Esophagus muscularis mucosa (tissue), 4 donors: ENCODE results near the gene ATAD1.

ENCODE experiments used
- EP300 ChIP-seq: sonication (generic); formaldehyde crosslinking; IDR thresholded peaks from one replicate; pipeline ENCODE4 v1.6.1; 2017; ENCODE audit warnings: antibody characterized with exemption
- POLR2A ChIP-seq: fragments of 450-650 bp; IDR thresholded peaks from one replicate; pipeline ENCODE4 v1.6.1; 2017; ENCODE audit warnings: antibody characterized with exemption, moderate library complexity, mild to moderate bottlenecking, low read depth
- POLR2AphosphoS5 ChIP-seq, 2 donors: sonication (generic); formaldehyde crosslinking; IDR thresholded peaks; one replicate each; pipeline ENCODE4 v1.6.1; 2017; ENCODE audit warnings: antibody characterized with exemption in 2 of 2
- TF ChIP-seq, protein P1 (sequence below), 3 experiments: fragments of 200-600 bp in 2 of 3; fragments of 450-650 bp in 1 of 3; sonication (generic) in 2 of 3; IDR thresholded peaks; one replicate each; pipeline ENCODE4 v1.5.1; 2017 to 2019; ENCODE audit warnings: antibody characterized with exemption in 3 of 3, mild to moderate bottlenecking in 2 of 3, moderate library complexity in 1 of 3

DNA sequence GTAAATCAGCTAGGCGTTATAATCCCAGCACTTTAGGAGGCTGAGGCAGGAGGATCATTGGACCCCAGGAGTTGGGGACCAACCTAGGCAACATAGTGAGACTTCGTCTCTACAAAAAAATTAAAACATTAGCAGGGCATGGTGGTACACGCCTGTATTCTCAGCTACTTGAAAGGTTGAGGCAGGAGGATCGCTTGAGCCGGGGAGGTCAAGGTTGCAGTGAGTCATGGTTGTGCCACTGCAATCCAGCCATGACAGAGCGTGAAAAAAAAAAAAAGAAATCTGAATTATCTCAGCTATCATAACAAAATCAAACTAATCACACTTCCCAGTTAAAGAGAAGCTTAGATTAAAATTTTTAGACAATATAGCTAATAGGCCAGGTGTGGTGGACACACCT, 35.3 kb downstream of the ATAD1 start:
- TF ChIP-seq, protein P1, sequence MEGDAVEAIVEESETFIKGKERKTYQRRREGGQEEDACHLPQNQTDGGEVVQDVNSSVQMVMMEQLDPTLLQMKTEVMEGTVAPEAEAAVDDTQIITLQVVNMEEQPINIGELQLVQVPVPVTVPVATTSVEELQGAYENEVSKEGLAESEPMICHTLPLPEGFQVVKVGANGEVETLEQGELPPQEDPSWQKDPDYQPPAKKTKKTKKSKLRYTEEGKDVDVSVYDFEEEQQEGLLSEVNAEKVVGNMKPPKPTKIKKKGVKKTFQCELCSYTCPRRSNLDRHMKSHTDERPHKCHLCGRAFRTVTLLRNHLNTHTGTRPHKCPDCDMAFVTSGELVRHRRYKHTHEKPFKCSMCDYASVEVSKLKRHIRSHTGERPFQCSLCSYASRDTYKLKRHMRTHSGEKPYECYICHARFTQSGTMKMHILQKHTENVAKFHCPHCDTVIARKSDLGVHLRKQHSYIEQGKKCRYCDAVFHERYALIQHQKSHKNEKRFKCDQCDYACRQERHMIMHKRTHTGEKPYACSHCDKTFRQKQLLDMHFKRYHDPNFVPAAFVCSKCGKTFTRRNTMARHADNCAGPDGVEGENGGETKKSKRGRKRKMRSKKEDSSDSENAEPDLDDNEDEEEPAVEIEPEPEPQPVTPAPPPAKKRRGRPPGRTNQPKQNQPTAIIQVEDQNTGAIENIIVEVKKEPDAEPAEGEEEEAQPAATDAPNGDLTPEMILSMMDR (IDR thresholded peaks at IDR 0.05), result no peak
- TF ChIP-seq POLR2A, result no peak
- no peak for TF ChIP-seq EP300
- TF ChIP-seq POLR2AphosphoS5 (IDR thresholded peaks at IDR 0.05), result no peak
